IPS-18c (cell line): ENCODE data around the gene PHF12.

Experiments
- H3K4me3 ChIP-seq: 2 replicates; pipeline ENCODE4 v1.7.0; 2013; ENCODE audit warnings: low read depth, mild to moderate bottlenecking, low read length, moderate library complexity; ENCODE audit not compliant: insufficient read depth
- H3K9me3 ChIP-seq: one replicate; pipeline ENCODE4 v1.6.1; 2013; ENCODE audit warnings: mild to moderate bottlenecking, low read length, moderate library complexity; ENCODE audit not compliant: control insufficient read depth, insufficient read depth

The PHF12 gene

DNA sequence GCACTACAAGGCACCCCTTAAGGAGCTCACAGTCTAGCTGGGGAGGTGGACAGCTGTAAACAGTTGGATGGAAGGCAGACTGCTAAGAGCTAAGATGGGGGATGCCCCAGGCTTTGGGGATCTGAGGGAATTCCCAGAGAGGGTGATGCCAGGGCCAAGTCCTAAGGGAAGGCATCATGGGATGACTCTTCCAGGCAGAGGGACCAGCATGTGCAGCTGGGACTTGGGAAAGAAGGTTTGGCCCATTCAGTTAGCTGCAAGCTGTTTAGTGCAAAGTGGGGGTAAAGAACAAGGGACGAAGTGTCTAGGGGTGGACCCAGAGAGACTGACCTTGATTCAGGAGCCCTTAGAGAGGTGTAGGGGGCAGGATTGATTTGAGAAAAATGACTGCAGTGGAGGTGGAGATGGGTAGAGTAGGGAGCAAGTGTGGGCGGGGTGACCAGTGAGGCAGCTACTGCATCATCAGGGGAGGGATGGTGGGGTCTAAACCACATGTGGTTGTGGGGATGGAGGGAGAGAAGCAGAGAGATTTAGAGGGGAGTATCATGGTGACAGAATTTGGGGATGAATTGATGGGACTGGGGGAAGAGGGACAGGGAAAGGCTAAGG lies 27.1 kb upstream of the PHF12 start:
- Histone ChIP-seq H3K9me3 (no peaks in the 10 kb centered on the region), H3K4me3 (no peak overlapping the region)

DNA sequence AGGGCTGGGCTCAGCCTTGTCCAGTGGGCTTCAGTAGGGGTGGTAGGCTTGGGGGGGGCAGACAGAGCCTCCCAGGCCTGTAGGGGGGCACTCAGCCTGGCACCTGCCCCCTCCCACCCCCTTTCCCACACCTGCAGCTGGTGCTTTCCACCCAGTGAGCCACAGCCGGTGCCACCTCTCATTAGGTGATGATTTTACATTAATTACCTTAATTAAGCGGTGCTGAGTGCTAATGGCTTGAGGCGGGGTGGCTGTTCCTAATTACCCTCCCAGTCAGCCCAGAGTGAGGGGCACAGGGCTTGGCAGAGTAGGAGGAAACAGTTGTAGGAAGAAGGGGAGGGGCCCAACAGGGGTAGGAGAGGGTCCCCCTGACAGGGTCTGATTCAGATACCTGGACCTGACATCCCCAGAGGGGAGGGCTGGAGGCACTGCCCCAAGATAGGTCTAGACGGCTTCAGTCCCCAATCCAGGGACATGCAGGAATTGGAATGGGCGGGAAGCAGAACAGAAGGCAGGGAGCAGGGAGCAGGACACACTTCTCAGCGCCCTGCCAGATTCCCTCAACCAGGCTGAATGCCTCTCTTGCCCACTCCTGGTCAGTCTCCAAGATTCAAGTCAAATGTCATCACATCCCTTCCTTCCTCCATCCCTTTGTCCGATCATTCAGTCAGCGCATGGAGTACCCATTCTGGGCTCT lies 26.5 kb upstream of the PHF12 start:
- H3K4me3 ChIP-seq, result no peak overlapping the region

DNA sequence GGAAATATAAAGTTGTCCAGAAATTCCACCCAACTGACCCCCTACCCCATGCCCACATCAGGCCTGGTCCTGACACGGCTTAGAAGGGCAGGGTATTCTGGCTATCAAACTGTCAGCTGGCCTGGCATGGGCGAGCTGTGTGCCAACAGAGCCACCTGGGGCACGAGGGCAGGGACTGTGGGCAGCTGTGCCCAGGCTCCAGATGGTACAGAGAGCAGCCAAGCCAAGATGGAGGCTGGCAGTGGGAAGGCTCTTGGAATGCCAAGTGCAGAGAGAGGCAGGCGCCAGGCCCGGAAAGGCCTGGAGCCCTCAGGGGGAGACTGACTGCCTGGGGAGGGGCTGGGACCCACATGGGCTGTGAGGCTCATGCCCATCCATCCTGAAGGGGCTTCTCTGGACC lies 24.3 kb upstream of the PHF12 start:
- no peak overlapping the region for H3K4me3 ChIP-seq
- no peaks in the 10 kb centered on the region for H3K9me3 ChIP-seq

More for the DNA sequence above, 26.5 kb upstream of the PHF12 start:
- H3K9me3 ChIP-seq, result no peaks in the 10 kb centered on the region

DNA sequence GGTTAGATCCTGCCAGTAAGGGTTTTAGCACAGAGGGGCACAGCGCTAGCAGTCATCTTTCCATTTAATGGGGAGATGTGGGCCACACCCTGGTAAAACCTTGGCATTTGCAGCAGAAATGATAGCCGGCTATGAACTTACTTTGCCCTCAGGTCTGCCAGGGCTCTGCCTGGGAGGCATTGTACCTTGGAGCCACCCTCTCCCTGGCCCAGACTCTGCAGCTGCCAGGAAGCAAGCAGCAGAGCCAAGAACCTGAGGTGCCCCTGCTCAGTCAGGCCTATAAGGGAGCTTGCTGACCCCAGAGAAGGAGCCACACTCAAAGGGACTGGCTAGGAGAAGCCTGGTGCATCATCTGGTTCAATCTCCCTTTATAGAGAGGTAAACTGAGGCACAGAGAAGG lies 23.7 kb upstream of the PHF12 start:
- Histone ChIP-seq H3K4me3 (no peak overlapping the region), H3K9me3 (no peaks in the 10 kb centered on the region)

DNA sequence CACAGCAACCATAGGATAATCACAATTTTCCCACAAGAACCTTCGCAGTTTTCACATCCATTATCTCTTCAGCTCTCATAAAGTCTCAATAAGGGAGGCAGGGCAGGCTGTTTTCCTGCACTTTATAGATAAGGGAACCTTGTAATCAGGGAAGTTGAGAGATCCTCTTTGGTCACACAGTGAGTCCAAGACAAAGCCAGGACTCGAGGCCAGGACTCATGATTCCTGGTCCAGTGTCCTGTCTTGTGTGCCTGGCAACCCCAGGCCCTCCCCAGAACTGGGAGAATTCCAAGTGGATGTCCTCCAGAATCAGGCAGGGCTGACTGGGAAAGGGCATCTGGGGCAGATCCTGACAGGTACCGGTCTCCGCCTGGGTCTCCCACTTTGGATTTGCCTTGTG lies 23.1 kb upstream of the PHF12 start:
- no peaks in the 10 kb centered on the region for H3K9me3 ChIP-seq
- H3K4me3 ChIP-seq, result no peak overlapping the region

DNA sequence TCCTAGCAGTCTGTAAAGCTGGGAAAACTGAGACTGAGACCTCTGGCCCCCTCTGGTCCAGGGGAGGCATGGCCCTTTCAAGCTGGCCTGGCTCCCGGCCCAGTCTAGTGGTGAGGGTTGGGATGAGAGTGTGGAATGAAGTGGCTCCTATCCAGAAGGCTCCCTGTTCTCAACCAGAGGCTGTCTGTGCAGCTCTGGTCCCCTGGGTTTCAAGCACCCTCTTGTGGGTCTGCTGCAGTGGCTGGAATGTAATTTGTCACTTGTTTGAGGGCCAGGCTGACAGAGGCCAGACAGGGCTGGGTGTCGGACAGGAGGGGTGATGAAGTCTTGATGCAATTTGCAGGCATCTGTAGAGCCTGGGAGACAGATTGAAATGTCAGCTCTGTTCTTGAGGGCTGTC lies 22.1 kb upstream of the PHF12 start:
- H3K4me3 ChIP-seq, result no peak overlapping the region

DNA sequence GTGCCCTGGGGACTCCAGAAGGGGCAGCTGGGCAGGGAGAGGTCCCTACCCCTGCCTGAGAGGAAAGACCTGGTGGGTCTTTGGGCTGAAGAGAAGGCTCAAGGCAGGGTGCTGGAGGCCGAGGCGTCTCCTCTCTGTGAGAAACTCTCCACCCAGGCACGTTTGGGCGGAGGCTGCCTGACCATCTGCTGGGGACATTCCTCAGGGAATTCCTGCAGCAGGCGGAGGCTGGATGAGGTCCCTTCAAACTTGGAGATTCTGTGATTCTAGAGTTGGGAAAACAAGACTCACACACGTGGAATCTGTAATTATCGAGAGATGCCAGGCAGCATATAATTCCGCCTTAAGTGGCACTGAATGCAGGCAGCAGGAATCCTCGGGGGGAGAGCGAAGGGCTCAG lies 21.1 kb upstream of the PHF12 start:
- Histone ChIP-seq H3K4me3 (no peak overlapping the region), H3K9me3 (no peaks in the 10 kb centered on the region)

More for the DNA sequence above, 22.1 kb upstream of the PHF12 start:
- no peaks in the 10 kb centered on the region for H3K9me3 ChIP-seq

DNA sequence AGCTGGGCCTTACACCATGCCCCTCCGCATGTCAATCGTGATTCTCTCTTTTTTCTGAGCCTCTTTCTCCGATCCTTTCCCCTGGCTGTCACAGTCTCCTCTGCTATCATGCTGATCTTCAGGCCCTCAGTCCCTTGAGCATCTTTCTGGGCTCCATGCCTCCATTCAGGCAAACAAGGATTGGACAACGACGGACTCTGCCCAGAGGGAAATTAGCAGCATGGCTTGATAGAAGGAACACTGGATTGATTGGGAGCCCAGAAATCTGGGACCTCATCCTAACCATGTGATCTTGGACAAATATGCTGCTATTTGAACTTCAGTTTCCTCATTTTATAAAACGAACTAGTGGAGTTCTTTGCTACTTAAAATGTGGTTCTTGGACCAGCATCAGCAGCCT lies 19.6 kb upstream of the PHF12 start:
- Histone ChIP-seq H3K9me3 (no peaks in the 10 kb centered on the region), H3K4me3 (no peak overlapping the region)

DNA sequence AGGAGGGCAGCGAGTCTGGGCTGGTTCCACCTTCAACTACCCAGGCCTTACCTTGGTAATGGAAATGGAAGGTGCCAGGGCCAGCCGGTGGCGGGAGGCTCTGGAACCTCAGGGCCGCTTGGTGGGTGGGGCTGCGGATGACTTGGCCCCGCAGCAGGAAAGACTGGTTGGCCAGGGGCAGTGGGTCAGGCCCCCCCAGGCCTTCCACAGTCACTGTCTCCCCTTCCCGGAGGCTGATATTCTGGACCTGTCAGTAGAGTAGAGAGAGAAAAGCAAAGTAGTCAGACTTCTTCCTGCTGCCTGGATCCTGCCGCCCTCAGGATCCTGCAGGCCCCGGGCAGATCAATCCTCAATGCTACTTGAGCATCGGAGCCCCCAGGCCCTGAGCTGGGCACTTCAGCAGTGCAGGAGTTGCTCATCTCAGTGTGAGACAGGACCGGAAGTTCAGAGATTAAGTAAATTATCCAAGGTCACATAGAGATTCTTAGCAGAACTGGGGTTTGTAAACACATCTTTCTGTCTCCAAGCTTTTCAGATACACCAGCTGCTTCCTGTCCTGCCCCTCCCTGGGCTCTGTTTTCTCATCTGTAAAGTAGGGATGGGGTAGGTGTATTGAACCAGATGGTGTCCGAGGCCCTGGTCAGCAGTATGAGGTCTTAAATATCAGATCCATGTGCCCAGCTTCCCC lies 18.5 kb upstream of the PHF12 start:
- no peak overlapping the region for H3K4me3 ChIP-seq
- no peaks in the 10 kb centered on the region for H3K9me3 ChIP-seq

DNA sequence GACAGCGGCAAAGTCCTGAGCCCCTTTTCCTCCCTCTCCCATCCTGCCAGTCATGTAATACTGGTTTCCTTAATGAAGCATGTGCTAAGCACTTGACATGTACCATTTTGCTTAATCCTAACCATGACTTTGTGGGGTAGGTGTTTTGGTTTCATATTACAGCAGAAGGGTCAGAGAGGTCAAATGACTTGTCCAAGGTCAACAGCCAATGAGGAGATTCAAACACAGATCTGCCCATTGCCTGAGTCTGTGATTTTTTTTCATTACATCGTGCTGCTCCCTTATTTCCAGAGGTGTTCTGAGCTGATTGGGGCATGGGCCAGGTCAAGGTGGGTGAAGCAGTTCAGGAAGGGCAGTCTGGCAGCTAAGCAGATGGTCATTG lies 17.6 kb upstream of the PHF12 start:
- no peak overlapping the region for H3K4me3 ChIP-seq
- no peaks in the 10 kb centered on the region for H3K9me3 ChIP-seq

DNA sequence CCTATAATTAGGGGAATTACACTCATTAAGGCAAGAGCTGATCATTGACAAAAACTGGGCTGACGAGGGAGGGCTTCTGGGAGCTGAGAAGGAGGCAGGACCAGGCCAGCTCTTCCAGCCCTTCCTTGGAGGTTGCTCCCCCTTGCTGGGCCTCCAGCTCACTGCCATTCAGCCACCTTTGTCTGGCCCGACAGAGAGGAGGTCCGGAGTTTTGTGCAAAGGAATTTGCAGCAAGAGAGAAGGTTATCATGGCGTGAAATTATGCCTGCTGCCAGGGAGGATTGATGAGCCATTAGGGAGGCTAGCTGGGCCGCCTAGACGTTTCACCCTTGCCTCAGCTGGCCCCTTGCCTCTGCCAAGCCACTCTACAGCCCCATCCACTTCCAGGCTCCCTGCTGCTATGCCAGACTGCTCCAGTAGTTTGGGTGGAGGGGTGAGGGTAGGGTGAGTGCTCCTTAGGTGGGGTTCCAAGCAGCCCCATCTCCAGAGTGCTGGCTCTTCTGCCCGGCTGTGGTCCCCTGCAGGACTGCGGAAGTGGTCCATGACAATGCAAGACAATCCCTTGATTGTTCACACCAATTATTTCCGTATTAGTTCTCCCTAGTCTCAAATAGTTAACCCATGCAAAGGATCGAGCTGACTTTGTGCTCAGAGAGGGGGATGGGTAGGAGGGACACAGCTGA lies 17.1 kb upstream of the PHF12 start:
- no peak overlapping the region for H3K4me3 ChIP-seq
- no peaks in the 10 kb centered on the region for H3K9me3 ChIP-seq

DNA sequence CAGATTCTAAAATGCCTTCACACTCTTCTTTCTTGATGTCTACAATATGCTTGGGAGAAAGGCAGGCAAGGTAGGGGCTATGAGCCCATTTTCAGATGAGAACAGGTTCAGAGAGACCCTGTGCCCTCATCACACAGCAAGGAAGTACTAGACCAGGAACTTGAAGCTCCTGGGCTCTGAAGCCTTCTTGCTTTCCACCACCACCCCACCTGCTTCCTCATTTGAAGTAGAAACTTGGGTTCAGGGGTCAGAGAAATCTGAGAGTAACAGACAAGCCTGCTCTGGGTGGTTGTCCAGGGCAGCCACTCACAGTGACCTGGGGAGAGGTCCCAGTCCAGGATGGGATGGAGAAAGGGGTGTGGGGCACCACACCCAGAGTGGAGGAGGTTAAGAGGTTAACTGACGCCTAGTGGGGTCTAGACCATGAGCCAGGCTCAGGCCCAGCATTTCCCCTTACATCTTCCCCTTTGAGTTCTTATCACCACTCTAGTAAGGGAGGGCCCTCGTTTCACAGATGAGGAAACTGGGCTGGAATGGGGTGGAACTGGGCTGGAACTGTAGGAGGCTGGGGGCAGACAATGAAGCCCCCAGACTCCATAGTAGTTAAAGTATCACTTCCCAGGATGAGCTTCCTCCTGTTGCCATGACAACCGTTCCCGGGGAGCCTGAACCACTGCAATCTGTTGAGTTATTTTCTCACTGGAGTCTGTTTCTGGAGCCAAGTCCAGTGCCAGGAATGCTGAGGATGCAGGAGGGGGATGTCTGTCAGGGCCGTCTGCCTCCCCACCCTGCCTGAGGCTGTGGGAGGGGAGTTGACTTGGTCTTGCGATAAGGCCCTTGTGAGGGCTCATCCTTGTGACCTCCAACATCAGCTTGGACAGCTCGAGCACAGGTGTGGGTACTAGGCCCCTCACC lies 16.2 kb upstream of the PHF12 start:
- Histone ChIP-seq H3K9me3 (no peaks in the 10 kb centered on the region), H3K4me3 (no peak overlapping the region)

DNA sequence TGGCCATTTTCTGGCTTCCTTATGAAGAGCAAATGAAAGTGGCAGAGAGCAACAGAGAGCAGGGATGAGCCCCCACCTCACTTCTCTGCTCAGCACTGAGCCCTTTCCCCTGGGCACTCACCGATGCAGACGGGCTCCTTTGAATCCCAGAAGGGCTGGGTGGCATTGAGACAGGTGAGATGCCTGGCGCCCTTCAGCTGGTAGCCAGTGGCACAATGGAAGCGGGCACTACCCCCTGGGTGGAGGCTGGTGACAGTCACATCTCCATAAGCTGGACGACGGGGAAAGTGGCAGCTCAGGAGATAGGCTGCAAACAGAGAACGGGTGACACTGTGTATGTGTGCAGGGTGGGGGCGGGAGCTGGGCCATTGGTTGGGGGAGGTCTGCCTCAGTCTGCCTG lies 12.5 kb upstream of the PHF12 start:
- H3K4me3 ChIP-seq, result no peak overlapping the region
- H3K9me3 ChIP-seq, result no peaks in the 10 kb centered on the region

DNA sequence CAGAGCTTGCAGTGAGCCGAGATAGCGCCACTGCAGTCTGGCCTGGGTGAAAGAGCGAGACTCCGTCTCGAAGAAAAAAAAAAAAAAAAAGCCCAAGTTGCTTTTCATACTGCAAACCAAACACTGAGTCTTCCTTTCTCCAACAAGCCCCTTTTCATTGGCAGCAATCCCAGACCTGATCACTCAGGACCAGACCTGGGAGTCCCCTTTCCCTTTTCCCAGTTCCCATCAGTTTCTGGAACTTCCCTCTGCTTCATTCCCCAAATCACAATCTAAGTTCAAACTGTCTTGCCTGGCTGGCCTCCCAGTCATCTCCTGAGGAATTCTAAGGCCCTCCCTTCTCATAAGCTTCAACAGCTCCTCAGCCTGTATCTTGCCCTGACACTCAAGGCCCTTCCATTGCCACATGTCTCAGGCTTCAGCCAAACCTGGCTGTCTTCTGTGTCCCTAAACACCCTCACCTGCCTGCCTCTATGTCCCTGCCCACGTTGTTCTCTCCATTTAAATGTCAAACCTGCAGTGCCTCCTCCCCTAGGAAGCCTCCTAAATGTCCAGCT lies 11.8 kb upstream of the PHF12 start:
- no peak overlapping the region for H3K4me3 ChIP-seq
- no peaks in the 10 kb centered on the region for H3K9me3 ChIP-seq

DNA sequence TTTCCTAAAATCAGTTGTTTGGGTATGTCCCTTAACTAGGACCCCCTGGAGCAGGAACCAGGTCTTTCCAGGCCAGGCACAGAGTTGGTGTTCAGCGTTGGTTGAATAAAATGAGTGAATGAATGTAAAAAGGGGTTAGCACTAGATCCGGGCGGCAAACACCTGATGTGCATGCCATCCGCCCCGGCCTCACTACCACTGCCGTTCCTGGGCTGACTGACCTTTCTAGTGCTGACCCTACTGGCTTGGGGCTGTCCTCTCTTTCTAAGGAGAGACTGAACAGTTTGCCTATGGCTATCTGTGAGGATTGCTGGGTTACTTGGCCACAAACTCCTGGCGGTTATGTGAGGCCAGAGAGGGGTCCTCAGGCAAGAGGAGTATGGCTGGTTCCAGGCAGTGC lies 10.1 kb upstream of the PHF12 start:
- Histone ChIP-seq H3K4me3 (no peak overlapping the region), H3K9me3 (no peaks in the 10 kb centered on the region)

DNA sequence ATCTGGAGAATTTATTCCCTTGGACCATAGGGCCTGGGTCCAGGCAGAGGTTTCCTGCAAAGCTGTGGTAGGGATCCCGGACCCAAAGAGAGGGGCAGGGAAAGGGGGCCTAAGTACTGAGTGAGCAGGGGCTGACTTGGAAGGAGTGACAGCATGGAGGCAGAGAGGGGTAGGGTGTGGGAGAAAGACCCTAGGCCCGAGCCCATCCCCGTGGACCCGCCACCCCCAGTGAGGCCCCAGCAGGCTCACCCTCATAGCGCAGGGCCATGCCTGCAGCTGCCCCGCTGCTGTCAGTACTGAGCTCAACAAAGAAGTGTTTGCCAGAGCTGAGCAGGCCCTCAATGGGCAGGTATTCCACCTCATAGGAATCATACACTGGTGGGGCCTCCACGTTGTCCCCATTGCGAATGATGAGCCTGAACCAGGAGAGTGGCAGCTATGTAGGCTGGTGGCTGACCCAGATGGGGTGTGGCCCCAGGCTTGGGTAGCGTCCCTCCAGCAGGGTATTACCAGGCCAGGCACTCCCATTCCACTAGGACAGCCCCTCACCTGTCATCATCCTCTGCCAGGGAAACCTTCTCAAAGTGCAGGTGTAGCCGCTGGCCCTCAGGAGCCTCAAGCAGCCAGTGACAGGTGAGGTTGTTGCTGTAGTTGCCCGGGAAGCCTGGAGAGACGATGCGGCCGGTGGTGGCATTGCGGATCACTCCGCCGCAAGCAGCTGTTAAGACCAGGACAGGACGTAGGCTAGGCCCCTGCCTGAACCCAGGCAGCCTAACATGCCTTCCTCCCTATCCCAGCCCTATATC lies 9.1 kb upstream of the PHF12 start:
- Histone ChIP-seq H3K4me3 (no peak overlapping the region), H3K9me3 (no peaks in the 10 kb centered on the region)
